ENCODE data around the gene RBM43. TPM values are rescaled to one million over a fixed set of nuclear protein-coding genes. Genes with fewer than 3 reads are reported as not detected.

RBM43 gene
- total RNA-seq (2022; extraction: Qiagen RNA extraction; ENCODE audit: low read depth) = 1.9 to 3.5 TPM (median 3.3 TPM) in 5 replicates

DNA sequence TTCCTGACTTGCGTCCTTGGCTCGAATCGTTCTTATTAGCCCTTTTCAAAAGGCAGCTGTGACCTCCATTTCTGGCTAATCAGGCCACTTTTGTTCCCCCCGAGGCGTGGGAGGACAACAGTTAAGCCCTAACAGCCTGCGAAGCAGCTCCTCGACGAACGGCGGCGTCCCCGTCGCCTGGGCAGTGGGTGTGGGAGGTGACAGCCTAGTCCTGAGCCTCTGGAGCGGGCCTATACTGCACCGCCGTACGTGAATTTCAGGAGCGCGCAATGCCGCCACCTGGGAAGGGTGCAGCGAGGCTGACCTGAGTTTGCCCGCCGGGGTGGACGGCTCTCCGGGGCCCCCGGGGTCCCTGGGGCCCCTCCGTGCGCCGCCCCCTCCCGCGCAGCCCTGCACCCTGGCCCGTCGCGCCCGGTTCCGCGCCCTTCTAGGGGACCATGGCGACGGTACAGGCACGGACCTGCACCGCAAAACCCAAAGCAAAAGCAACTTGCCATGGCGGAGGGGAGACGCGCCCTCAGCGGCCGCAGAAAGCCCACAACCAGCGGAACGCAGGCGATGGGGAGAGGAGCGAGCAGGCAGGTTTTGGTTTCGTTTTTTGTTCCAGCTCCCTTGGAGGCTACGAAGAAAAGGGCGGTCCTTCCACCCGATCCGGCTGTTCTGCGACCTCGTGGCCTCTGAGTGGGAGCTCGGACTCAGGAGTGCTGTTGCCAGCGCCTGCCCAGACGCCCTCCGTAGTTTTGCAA, at the start of gene RBM43:
Gene RBM43, minus strand, starts transcription at position 633 of the 746 bp plus-strand sequence. Its CDS starts 136 bp downstream, at position 497.

Other genes starting within 250 kb of the RBM43 start
- gene NMI, start 27.8 kb upstream of the RBM43 start, total RNA-seq (2022; extraction: Qiagen RNA extraction; ENCODE audit: low read depth) = 11.7 to 12.6 TPM (median 12.2 TPM) in 5 replicates
- gene TNFAIP6, start 95.7 kb upstream of the RBM43 start, total RNA-seq (2022; extraction: Qiagen RNA extraction; ENCODE audit: low read depth) = 0.33 to 1.4 TPM (median 1.2 TPM) in 5 replicates
- 11.7 to 21.8 TPM (median 20.0 TPM) in 5 replicates for gene RIF1, start 148.0 kb upstream of the RBM43 start, total RNA-seq (2022; extraction: Qiagen RNA extraction; ENCODE audit: low read depth)